K562 (cell line): ENCODE measurements around the gene CRACR2B. TPM values are rescaled to one million over a fixed set of nuclear protein-coding genes. Genes with fewer than 3 reads are reported as not detected.

ENCODE experiments used
- CHD7 ChIP-seq: fragments of 200-600 bp; sonication (generic); IDR thresholded peaks from one replicate; pipeline ENCODE4 v1.6.1; 2012; ENCODE audit warnings: mild to moderate bottlenecking, low read depth, low read length, inconsistent platforms
- POU5F1 ChIP-seq: fragments of 150-350 bp; IDR thresholded peaks from 2 replicates; pipeline ENCODE4 v1.6.1; 2014; ENCODE audit warnings: borderline replicate concordance, low read length, low read depth, mild to moderate bottlenecking; ENCODE audit not compliant: partially characterized antibody
- RCOR1 ChIP-seq, 2 experiments: IDR thresholded peaks; 2 replicates each; pipeline ENCODE4 v1.6.1; 2012; ENCODE audit warnings: low read depth in 2 of 2, low read length in 2 of 2, borderline replicate concordance in 1 of 2, improper control_type of control experiment in 1 of 2
- RREB1 ChIP-seq: fragments of 250-450 bp; sonication (Bioruptor Pico); IDR thresholded peaks from 2 replicates; pipeline ENCODE4 v1.4.0; 2020
- TAF1 ChIP-seq: IDR thresholded peaks from 2 replicates; pipeline ENCODE4 v1.6.1; 2011; ENCODE audit warnings: mild to moderate bottlenecking, low read length, moderate library complexity; ENCODE audit not compliant: insufficient read depth, control insufficient read depth, severe bottlenecking; ENCODE audit errors: extremely low read depth
- TBP ChIP-seq: optimal IDR thresholded peaks from 2 replicates; pipeline ENCODE3; 2011; ENCODE audit warnings: low read depth, low read length, improper control_type of control experiment
- TRIM24 ChIP-seq, 2 experiments: fragments of 450-650 bp; IDR thresholded peaks; 2 replicates each; pipeline ENCODE4 v1.6.1; 2016
- polyA plus RNA-seq, 8 experiments: library from polyadenylated mRNA; depleted of rRNA in 4 of 8; stranded (reverse) in 5 of 8; unstranded in 3 of 8; fragments of >200 nt; fragmentation: Nextera tagmentation in 2 of 8; fragmentation: Illumina TruSeq in 1 of 8; extraction: Ambion mirVana in 2 of 8; extraction: Trizol in 1 of 8; gene quantifications; 2 replicates each; pipeline versions ENCODE4 v1.2.1 to v1.2.3, GENCODE V29; 2011 to 2014; ENCODE audit warnings: inconsistent platforms in 1 of 8, missing spikeins in 1 of 8
- total RNA-seq, 7 experiments: library from RNA; depleted of rRNA in 6 of 7; stranded (reverse); fragments of >200 nt in 6 of 7; fragmentation: Illumina TruSeq in 2 of 7; extraction: Trizol in 2 of 7; gene quantifications; 2 replicates each; pipeline versions ENCODE4 v1.2.1 to v1.2.3, GENCODE V29; 2011 to 2021; ENCODE audit warnings: low replicate concordance in 1 of 7

CRACR2B gene
- total and polyA plus RNA-seq, 9 of the 15 experiments (the other 6 are each of a cell fraction or from before 2014, with no cell fraction given), result 0.10 to 51.0 (median 6.0) TPM

- TF ChIP-seq RREB1 (CRISPR knock-in tag) (no peak), TBP (peak; percentile 97), TAF1 (peak; percentile 91), POU5F1 (peak; percentile 92), CHD7 (no peak), TRIM24 (IDR thresholded peaks at IDR 0.05) (peak in 1 of 2 experiments; percentile 73; a peak in 2 of 4 replicates), RCOR1 (IDR thresholded peaks at IDR 0.05; ENCODE audit: borderline replicate concordance in 1 of 2, low read depth in 2 of 2, low read length in 2 of 2) (no peak)
These were observed 14.8 kb downstream of the CRACR2B start, which contains the start of the genes POLR2L and TSPAN4 (continued) for GRCh38 chr11:842370-843002.
